ENCODE data around the gene RAN. TPM values are rescaled to one million over a fixed set of nuclear protein-coding genes. Genes with fewer than 3 reads are reported as not detected.
"Not testable (repeated sequence)": the region's sequence is repeated elsewhere in the genome, so short reads cannot be mapped to it uniquely, and the experiment has no call there.

Gene RAN
- total RNA-seq, 1 donor from 2014 or later, result 73.7 TPM

GRCh38 chr12:130881046-130881445 lies 9.2 kb downstream of the RAN start:
- H3K4me1 ChIP-seq, result no peaks in the 10 kb centered on the region
- H3K27me3 ChIP-seq, result no peaks in the 10 kb centered on the region
- H3K9me3 ChIP-seq, result no peaks in the 10 kb centered on the region
- DNase-seq (ENCODE audit: low spot score in 2 of 2), result no peak
- intact Hi-C loops (cut with DNase I), result no loop called here
- TF ChIP-seq CTCF (IDR thresholded peaks at IDR 0.05), result no peak
- H3K27ac ChIP-seq, result no peak overlapping the region
- H3K36me3 ChIP-seq, result peaks cover 8 to 13% of the 10 kb centered on the region in 2 donors
- H3K4me3 ChIP-seq, result no peak overlapping the region

- H3K4me3 ChIP-seq, result no peak overlapping the region
- H3K27ac ChIP-seq, result no peak overlapping the region
- H3K36me3 ChIP-seq, result peaks cover 3 to 8% of the 10 kb centered on the region in 2 donors
- intact Hi-C loops (cut with DNase I), result no loop called here
- no peaks in the 10 kb centered on the region for H3K4me1 ChIP-seq
- TF ChIP-seq CTCF (IDR thresholded peaks at IDR 0.05), result no peak
- H3K9me3 ChIP-seq, result no peaks in the 10 kb centered on the region
- H3K27me3 ChIP-seq, result no peaks in the 10 kb centered on the region
- no peak for DNase-seq (ENCODE audit: low spot score in 2 of 2)
Observed at GRCh38 chr12:130881548-130881947, 9.7 kb downstream of the RAN start.

- H3K36me3 ChIP-seq; H3K27ac ChIP-seq; H3K27me3 ChIP-seq; H3K9me3 ChIP-seq; intact Hi-C loops (cut with DNase I); DNase-seq (ENCODE audit: low spot score in 2 of 2); H3K4me3 ChIP-seq; H3K4me1 ChIP-seq: not testable (repeated sequence)
Observed at GRCh38 chr12:130887190-130887589, 15.3 kb downstream of the RAN start.

- no peak for TF ChIP-seq CTCF (IDR thresholded peaks at IDR 0.05)
- intact Hi-C loops (cut with DNase I), result no loop called here
- Histone ChIP-seq H3K27ac (no peak overlapping the region), H3K4me3 (no peak overlapping the region), H3K9me3 (no peaks in the 10 kb centered on the region), H3K4me1 (no peaks in the 10 kb centered on the region), H3K27me3 (no peaks in the 10 kb centered on the region), H3K36me3 (no peaks in the 10 kb centered on the region)
- DNase-seq (ENCODE audit: low spot score in 2 of 2), result no peak
Observed at GRCh38 chr12:130904064-130904463, 32.2 kb downstream of the RAN start.

GRCh38 chr12:130904936-130905455 lies 33.1 kb downstream of the RAN start:
- H3K36me3 ChIP-seq; intact Hi-C loops (cut with DNase I); DNase-seq (ENCODE audit: low spot score in 2 of 2); H3K9me3 ChIP-seq; H3K4me3 ChIP-seq; H3K27ac ChIP-seq; H3K27me3 ChIP-seq; H3K4me1 ChIP-seq: not testable (repeated sequence)

- Histone ChIP-seq H3K27me3 (no peaks in the 10 kb centered on the region), H3K9me3 (peaks cover 0 to 7% of the 10 kb centered on the region in 2 donors), H3K4me3 (no peak overlapping the region), H3K27ac (no peak overlapping the region), H3K4me1 (no peaks in the 10 kb centered on the region), H3K36me3 (no peaks in the 10 kb centered on the region)
- DNase-seq (ENCODE audit: low spot score in 2 of 2), result no peak
- TF ChIP-seq CTCF (IDR thresholded peaks at IDR 0.05), result no peak
- intact Hi-C loops (cut with DNase I), result no loop called here
Observed at GRCh38 chr12:130909111-130909510, 37.2 kb downstream of the RAN start.

- no peaks in the 10 kb centered on the region for H3K27me3 ChIP-seq
- H3K4me1 ChIP-seq, result peaks cover 0 to under 1% of the 10 kb centered on the region in 2 donors
- no peak for DNase-seq (ENCODE audit: low spot score in 2 of 2)
- H3K4me3 ChIP-seq, result no peak overlapping the region
- H3K27ac ChIP-seq, result no peak overlapping the region
- TF ChIP-seq CTCF (IDR thresholded peaks at IDR 0.05), result no peak
- no peaks in the 10 kb centered on the region for H3K36me3 ChIP-seq
- H3K9me3 ChIP-seq, result peaks cover 0 to 7% of the 10 kb centered on the region in 2 donors
- intact Hi-C loops (cut with DNase I), result no loop called here
Observed at GRCh38 chr12:130911193-130911592, 39.3 kb downstream of the RAN start.

Measured in ascending aorta (tissue), 2 donors.